AG04450 (cell line): ENCODE measurements around the gene PAM16. TPM values are rescaled to one million over a fixed set of nuclear protein-coding genes. Genes with fewer than 3 reads are reported as not detected.

ENCODE experiments used
- CTCF ChIA-PET: fragments of 300-600, 350-600 bp; formaldehyde crosslinking; extraction: SDS; loops from one replicate; lab custom pipeline; 2022; ENCODE audit warnings: antibody characterized with exemption, inconsistent platforms; lab: Charles Lee
- POLR2A ChIA-PET: fragments of 350-600 bp; formaldehyde crosslinking; extraction: SDS; loops from one replicate; lab custom pipeline; 2021; ENCODE audit warnings: antibody characterized with exemption, inconsistent platforms; lab: Yijun Ruan, JAX
- DNase-seq: peaks from one replicate; pipeline ENCODE4 v3.0.0-alpha.2; 2011; ENCODE audit warnings: low read depth, low spot score
- H3K27ac ChIP-seq: one replicate; pipeline ENCODE4 v1.5.1; 2012; ENCODE audit warnings: low read depth, low read length, control low read depth
- H3K27me3 ChIP-seq: one replicate; pipeline ENCODE4 v1.6.0; 2012; ENCODE audit warnings: low read length; ENCODE audit not compliant: control insufficient read depth, insufficient read depth
- H3K4me3 ChIP-seq: 2 replicates; pipeline ENCODE4 v1.5.1; 2011; ENCODE audit warnings: mild to moderate bottlenecking, low read depth, low read length, control low read depth
- H3K9me3 ChIP-seq: 2 replicates; pipeline ENCODE4 v1.5.1; 2012; ENCODE audit warnings: low read length; ENCODE audit not compliant: control insufficient read depth, insufficient read depth
- polyA plus RNA-seq: library from polyadenylated mRNA; depleted of rRNA; stranded (reverse); fragments of >200 nt; gene quantifications from 2 replicates; pipeline ENCODE4 v1.2.3, GENCODE V29; 2011
- TF ChIP-seq, protein P1 (sequence below): IDR thresholded peaks from 2 replicates; pipeline ENCODE4 v1.5.1; 2011; ENCODE audit warnings: low read depth, low read length, control low read depth, inconsistent platforms

Gene PAM16
- polyA plus RNA-seq, 1 experiment = 18.4 TPM

DNA sequence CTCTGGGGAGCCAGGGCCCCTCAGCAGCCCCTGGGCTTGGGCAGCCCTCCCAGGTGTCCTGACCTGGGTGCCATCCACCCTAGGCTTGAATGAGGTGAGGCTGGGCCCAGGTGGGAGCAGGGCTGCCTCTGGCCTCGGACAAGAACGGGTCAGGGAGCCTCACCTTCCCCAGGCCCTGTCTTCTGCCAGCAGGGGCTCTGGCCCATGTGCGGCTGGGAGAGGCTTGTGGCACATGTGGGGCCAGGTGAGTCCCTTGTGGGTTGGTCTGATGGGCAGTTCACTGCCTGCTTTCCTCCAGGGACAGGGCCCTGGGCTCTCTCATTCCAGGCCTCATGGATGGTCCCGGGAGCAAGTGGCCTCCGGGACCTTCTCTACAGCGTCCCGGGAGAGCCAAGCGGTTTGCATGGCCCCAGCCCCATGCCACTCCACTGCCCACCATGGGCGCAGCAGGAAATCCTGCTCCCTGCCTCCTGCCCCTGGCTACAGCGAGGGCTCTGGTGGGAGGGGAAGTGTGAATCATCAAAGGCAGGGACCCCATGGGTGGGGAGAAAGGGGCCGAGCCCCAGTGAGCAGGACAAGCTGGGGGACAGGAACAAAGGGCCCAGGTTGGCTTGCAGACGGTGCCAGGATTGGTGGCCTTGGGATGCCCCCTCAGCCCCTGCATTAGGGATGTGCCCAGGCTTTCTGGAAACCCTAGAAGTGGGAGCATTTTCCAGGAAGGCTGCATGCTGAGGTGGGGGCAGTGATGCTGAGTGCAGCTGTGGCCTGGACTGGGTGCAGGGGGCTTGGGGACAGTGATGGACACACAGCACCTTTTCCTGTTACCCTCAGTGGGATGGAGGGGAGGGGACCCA, 32.7 kb upstream of the PAM16 start:
- no peaks in the 10 kb centered on the region for H3K27me3 ChIP-seq
- H3K4me3 ChIP-seq = no peak overlapping the region
- DNase-seq = no peak
- H3K9me3 ChIP-seq = peaks cover 4% of the 10 kb centered on the region; the same call in 1 of the 2 replicates
- peak overlapping the region; percentile 11 for H3K27ac ChIP-seq
- TF ChIP-seq, protein P1, sequence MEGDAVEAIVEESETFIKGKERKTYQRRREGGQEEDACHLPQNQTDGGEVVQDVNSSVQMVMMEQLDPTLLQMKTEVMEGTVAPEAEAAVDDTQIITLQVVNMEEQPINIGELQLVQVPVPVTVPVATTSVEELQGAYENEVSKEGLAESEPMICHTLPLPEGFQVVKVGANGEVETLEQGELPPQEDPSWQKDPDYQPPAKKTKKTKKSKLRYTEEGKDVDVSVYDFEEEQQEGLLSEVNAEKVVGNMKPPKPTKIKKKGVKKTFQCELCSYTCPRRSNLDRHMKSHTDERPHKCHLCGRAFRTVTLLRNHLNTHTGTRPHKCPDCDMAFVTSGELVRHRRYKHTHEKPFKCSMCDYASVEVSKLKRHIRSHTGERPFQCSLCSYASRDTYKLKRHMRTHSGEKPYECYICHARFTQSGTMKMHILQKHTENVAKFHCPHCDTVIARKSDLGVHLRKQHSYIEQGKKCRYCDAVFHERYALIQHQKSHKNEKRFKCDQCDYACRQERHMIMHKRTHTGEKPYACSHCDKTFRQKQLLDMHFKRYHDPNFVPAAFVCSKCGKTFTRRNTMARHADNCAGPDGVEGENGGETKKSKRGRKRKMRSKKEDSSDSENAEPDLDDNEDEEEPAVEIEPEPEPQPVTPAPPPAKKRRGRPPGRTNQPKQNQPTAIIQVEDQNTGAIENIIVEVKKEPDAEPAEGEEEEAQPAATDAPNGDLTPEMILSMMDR = no peak
- CTCF ChIA-PET = no interaction called here
- POLR2A ChIA-PET = no interaction called here

DNA sequence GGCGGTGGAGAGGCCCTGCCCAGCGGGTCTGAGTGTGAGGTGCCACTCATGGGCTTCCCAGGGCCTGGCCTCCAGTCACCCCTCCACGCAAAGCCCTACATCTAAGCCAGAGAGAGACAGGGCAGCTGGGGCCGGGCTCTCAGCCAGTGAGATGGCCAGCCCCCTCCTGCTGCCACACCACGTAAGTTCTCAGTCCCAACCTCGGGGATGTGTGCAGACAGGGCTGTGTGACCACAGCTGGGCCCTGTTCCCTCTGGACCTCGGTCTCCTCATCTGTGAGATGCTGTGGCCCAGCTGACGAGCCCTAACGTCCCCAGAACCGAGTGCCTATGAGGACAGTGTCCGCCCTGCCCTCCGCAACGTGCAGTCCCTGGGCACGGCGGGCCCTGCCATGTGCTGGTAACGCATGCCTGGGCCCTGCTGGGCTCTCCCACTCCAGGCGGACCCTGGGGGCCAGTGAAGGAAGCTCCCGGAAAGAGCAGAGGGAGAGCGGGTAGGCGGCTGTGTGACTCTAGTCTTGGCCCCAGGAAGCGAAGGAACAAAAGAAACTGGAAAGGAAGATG, 31.8 kb upstream of the PAM16 start:
- Histone ChIP-seq H3K27me3 (no peaks in the 10 kb centered on the region), H3K27ac (no peak overlapping the region), H3K4me3 (no peak overlapping the region), H3K9me3 (peaks cover 4% of the 10 kb centered on the region; the same call in 1 of the 2 replicates)
- DNase-seq = no peak
- ChIA-PET POLR2A (no interaction called here), CTCF (no interaction called here)
- TF ChIP-seq, protein P1 = no peak

DNA sequence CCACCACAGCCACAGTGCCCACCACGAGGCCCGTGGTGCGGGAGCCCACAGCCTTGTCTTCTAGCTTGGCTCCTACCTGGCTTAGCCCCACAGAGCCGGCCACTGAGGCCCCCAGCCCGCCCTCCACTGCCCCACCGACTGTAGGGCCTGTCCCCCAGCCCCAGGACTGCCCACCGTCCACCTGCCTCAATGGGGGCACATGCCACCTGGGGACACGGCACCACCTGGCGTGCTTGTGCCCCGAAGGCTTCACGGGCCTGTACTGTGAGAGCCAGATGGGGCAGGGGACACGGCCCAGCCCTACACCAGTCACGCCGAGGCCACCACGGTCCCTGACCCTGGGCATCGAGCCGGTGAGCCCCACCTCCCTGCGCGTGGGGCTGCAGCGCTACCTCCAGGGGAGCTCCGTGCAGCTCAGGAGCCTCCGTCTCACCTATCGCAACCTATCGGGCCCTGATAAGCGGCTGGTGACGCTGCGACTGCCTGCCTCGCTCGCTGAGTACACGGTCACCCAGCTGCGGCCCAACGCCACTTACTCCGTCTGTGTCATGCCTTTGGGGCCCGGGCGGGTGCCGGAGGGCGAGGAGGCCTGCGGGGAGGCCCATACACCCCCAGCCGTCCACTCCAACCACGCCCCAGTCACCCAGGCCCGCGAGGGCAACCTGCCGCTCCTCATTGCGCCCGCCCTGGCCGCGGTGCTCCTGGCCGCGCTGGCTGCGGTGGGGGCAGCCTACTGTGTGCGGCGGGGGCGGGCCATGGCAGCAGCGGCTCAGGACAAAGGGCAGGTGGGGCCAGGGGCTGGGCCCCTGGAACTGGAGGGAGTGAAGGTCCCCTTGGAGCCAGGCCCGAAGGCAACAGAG, 31.0 kb upstream of the PAM16 start:
- H3K9me3 ChIP-seq = peaks cover 4% of the 10 kb centered on the region; the same call in 1 of the 2 replicates
- no peak for DNase-seq
- no peak overlapping the region for H3K27ac ChIP-seq
- TF ChIP-seq, protein P1 = no peak
- H3K27me3 ChIP-seq = no peaks in the 10 kb centered on the region
- POLR2A ChIA-PET = interaction anchor here (0.9 kb wide), 1 partner anchor 9 kb away, joined by 4 read pairs; no protein-coding TSS in a partner anchor
- CTCF ChIA-PET = no interaction called here
- no peak overlapping the region for H3K4me3 ChIP-seq

DNA sequence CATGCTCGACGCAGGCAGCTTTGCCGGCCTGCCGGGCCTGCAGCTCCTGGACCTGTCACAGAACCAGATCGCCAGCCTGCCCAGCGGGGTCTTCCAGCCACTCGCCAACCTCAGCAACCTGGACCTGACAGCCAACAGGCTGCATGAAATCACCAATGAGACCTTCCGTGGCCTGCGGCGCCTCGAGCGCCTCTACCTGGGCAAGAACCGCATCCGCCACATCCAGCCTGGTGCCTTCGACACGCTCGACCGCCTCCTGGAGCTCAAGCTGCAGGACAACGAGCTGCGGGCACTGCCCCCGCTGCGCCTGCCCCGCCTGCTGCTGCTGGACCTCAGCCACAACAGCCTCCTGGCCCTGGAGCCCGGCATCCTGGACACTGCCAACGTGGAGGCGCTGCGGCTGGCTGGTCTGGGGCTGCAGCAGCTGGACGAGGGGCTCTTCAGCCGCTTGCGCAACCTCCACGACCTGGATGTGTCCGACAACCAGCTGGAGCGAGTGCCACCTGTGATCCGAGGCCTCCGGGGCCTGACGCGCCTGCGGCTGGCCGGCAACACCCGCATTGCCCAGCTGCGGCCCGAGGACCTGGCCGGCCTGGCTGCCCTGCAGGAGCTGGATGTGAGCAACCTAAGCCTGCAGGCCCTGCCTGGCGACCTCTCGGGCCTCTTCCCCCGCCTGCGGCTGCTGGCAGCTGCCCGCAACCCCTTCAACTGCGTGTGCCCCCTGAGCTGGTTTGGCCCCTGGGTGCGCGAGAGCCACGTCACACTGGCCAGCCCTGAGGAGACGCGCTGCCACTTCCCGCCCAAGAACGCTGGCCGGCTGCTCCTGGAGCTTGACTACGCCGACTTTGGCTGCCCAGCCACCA, 30.2 kb upstream of the PAM16 start:
- no peaks in the 10 kb centered on the region for H3K27me3 ChIP-seq
- peaks cover 4% of the 10 kb centered on the region; the same call in 1 of the 2 replicates for H3K9me3 ChIP-seq
- TF ChIP-seq, protein P1 = no peak
- DNase-seq = no peak
- POLR2A ChIA-PET = interaction anchor here (0.9 kb wide), 1 partner anchor 8 kb away, joined by 4 read pairs; no protein-coding TSS in a partner anchor
- H3K27ac ChIP-seq = no peak overlapping the region
- no peak overlapping the region for H3K4me3 ChIP-seq
- CTCF ChIA-PET = interaction anchor here (9.1 kb wide), 1 partner anchor 22 kb away, joined by 55 read pairs; no protein-coding TSS in a partner anchor
